NCI-H524 (cell line): Measurements from ENCODE around the gene SIPA1L3.

Experiments used
- DNase-seq, 2 experiments: peaks; one replicate each; lab custom pipeline; 2025; lab: John Stamatoyannopoulos, UW

The SIPA1L3 gene

GRCh38 chr19:38151242-38151641 lies 244.2 kb downstream of the SIPA1L3 start:
- peak in 1 of 2 experiments; percentile 16 for DNase-seq

DNA sequence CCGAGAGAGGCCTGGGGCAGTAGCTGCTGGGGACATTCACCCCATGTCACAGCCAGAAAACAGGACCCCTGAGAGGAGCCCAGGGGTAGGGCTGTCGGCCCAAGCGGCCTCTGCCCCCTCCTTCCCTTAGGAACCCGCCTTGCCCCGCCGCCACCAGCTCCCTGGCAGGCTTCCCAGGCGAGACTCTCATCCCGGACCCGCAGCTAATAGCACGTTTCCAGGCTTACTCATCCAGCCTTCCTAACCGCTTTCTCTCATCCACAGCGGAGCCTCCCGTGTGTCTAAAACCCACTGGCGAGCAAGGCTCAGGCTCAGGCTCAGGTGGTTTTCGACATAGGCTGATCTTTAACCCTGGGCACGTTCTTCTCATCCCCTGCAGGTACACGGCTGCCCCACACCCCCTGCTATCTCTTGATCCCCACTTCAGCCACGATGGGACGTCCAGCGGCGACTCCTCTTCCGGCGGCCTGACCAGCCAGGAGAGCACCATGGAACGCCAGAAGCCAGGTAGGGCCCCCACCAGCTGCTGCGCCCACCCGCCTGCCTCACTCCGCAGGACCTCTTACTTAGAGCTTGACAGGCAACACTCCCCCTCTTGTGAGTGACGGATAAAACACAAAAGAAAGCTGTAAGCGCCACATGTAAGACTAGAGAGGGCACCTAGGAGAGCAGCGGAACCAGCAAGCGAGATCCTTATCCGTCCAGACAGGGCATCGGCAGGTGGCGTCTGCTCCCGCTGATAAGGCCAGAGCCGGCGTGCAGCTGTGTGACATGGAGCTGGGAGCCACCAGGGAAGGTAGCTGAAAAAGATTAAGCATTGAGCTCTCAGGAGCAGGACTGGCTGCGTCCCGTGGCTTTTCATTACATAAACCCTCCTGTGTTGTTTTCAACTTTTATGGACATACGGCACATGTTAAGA lies 245.7 kb downstream of the SIPA1L3 start:
- DNase-seq, result peak; percentile 88 to 94

- no peak for DNase-seq
Measured at GRCh38 chr19:38155453-38155852, 248.4 kb downstream of the SIPA1L3 start.

DNA sequence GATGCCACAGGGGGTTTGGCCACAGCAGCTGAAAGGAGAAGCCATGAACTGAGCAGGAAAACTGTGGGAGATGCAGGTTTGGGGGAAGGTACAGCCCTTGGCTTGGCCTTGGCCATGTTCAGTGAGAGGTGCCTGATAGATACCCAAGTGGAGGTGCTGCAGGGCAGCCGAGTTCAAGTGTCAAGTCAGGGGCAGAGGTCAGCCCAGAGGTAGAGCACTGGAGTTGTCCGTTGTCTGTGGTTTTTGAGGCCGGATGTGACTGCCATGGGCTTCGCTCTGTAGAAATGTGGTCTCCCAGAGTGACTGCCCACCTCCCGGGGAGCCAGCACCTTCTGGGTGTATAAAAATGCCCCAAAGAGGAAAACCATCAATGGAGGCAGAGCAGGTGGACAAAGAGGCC lies 251.7 kb downstream of the SIPA1L3 start:
- no peak for DNase-seq

DNA sequence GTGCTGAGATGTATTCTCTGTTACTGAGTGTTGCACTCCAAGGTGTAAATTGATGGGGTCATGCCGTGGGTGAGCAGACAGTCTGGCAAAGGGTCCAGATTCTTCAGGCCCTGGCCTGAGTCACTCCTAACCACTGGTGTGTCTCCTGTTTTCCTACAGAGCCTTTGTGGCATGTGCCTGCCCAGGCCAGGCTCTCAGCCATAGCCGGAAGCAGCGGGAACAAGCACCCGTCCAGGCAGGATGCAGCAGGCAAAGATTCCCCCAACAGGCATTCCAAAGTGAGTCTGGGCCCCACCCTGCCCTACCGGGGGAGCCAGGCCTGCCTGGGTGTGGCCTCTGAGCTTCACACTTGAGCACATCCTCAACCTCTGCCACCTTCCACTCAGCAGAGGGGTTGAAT lies 255.1 kb downstream of the SIPA1L3 start:
- no peak for DNase-seq

DNA sequence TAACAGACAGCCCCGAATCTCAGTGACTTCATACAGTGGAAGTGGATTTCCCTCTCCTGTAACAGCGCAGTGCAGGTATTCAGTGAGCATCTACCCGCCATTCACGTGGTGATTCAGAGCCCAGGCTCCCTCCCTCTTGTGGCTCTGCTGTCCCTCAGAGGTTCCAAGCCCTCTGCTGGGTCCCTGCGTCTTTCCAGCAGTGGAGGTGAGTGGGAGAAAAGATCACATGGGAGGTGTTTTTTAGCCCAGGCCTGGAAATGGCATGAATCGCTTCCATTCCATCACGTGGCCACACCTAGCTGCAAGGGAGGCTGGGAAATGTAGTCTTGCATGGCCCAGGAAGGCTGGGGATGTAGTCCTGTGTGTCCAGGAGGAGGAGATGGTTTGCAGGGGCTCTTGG lies 255.6 kb downstream of the SIPA1L3 start:
- DNase-seq, result no peak

DNA sequence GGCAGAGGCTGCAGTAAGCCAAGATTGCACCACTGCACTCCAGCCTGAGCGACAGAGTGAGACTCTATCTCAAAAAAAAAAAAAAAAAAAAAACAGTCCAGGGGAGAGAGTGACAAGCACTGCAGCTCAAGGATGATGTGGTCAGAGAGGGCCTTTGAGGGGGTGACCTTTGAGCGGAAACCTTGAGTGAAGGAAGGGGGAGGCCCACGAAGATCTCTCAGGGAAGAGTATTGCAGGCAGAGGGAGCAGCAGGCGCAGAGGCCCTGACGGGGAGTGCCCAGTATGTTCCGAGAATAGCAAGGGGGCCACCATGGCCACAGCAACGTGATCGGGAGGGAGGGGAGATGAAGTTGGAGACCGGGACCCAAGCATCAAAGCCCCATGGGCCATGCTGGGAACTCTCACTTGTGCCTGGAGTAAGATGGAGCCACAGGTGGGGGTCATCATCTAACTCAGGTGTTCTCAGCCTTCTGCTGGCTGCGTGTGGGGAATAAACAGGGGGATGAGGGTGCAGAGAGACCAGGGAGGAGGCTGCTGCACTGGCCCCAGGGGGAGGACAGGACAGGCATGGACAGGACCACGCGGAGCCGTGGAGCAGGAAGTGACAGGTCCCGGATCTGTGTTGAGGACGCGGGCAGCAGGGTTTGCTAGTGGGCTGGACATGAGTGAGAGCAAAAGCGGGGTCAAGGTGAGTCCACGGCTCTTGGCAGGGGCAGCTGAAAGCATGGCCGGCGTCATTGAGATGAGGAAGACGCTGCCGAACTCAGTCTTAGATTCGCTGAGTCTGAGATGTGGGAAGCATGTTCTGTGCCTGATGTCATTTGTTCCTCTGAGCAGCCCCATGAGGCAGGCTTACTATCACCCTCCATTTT lies 256.6 kb downstream of the SIPA1L3 start:
- no peak for DNase-seq

GRCh38 chr19:38164526-38164925 lies 257.5 kb downstream of the SIPA1L3 start:
- no peak for DNase-seq

GRCh38 chr19:38165335-38165734 lies 258.3 kb downstream of the SIPA1L3 start:
- no peak for DNase-seq

DNA sequence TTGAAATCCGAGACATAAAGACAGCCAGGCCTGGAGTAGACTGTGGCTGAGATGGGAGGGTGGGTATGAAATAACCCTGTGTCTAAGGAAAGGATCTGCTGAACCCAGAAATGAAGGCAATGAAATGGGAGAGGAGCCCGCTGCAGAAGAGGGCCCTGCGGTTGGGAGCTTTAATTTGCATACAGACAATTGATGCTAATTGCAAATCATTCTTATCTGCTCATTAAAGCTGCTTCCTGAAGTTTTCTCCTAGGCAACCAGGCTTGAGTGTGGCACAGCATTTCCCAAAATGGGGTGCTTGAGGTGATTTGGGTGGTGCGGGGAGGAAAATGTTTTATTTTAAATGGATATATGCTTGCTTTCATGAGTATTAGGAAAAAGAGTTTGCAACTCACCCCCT lies 261.6 kb downstream of the SIPA1L3 start:
- no peak for DNase-seq

GRCh38 chr19:38170334-38170733 lies 263.3 kb downstream of the SIPA1L3 start:
- no peak for DNase-seq

GRCh38 chr19:38172001-38172400 lies 265.0 kb downstream of the SIPA1L3 start:
- no peak for DNase-seq

- peak in 1 of 2 experiments; percentile 27 for DNase-seq
Measured at GRCh38 chr19:38173291-38174041, 266.5 kb downstream of the SIPA1L3 start.

DNA sequence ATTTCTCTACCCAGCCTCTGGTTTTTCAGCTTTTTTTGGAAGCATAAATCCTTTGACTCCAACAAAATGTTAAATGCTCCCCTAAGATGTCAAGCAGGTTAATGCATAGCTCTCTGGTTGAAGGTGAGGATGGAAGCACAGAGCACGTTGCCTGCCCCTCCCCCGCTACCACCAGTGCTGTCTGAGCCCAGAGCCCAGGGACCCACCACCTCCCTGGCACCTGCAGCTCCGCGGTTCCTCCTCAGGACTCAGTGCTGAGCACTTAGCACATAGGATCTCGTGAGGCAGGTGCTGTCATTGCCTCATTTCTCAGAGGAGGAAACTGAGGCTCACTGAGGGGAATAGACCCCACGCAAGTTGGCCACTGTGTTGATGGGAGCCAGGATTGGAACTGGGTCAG lies 268.4 kb downstream of the SIPA1L3 start:
- no peak for DNase-seq

GRCh38 chr19:38180071-38180470 lies 273.1 kb downstream of the SIPA1L3 start:
- DNase-seq, result no peak

- no peak for DNase-seq
Measured at GRCh38 chr19:38182536-38183210, 275.7 kb downstream of the SIPA1L3 start.

DNA sequence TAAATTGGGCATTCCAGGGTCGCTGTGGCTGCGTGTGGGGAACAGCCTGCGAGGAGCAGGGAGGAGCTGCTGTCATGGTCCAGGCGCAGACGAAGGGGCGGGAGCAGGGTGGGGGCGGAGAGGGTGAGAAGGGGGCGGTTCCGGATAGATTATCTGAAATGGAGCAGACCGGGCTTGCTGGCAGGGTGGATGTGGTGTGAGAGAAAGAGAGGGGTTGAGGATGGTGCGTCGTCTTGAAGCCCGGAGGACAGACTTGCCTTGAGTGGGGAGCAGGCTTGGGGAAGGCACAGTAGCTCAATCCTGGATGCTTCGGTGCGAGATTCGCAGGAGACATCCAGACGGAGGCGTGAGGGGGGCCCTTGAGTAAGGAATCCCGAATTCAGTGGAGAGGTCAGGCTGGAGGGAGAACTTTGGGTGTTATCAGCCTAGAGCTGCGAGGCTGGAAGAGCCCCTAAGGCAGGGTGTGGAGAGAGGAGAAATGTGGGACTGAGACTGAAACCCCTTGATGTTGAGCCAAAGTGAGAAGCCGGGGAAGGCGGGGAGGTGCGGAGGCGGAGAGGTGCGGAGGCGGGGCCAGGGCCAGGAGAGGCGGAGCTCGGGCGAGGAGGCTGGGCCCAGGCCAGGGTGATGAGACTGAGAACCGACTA lies 276.4 kb downstream of the SIPA1L3 start:
- DNase-seq, result no peak

GRCh38 chr19:38184815-38185214 lies 277.8 kb downstream of the SIPA1L3 start:
- no peak for DNase-seq

GRCh38 chr19:38185562-38185961 lies 278.6 kb downstream of the SIPA1L3 start:
- DNase-seq, result no peak

GRCh38 chr19:38190061-38190460 lies 283.1 kb downstream of the SIPA1L3 start:
- DNase-seq, result no peak

DNA sequence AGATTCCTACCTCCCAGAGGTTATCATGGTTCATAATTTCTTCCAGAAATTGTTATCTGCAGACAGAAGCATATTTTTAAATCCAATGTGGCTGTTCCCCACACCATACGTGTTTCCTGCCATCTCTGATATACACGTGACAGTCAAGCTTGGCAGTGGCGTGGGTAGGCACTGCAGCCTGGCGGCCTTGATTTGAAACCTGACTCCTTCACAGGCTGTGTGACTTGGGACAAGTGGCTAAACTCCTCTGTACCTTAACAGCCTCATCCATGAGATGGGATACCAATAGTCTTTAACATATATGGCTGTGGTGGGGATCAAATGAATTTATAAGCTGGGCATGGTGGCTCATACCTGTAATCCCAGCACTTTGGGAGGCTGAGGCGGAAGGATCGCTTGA lies 283.8 kb downstream of the SIPA1L3 start:
- no peak for DNase-seq
